NCI-H2196 treated with DMSO at 0.1 percent for 48 hours (cell line): ENCODE measurements around the gene CAB39.

ENCODE experiments used
- DNase-seq: peaks from one replicate; lab custom pipeline; 2025; ENCODE audit not compliant: unreplicated experiment; lab: John Stamatoyannopoulos, UW

CAB39 gene

DNA sequence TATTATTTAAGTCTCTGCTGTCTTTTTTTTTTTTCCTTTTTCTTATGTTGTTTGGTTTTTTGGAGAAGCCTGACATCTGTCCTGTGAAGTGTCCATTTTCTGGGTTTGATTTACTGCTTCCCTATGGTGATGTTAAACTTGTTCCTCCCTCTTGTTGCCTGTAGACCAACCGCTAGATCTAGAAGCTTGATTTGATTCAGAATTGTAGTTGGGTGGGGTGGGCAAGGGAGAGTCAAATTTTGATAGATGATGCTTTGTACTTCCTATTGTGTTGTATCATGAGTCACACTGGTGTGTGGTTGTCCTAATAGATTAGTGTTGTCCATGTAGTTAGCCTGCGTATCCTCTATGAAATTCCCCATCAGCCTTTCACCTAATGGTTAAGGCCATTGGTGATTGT lies 35.4 kb downstream of the CAB39 start:
- DNase-seq = no peak

GRCh38 chr2:230749111-230749510 lies 36.5 kb downstream of the CAB39 start:
- no peak for DNase-seq

DNA sequence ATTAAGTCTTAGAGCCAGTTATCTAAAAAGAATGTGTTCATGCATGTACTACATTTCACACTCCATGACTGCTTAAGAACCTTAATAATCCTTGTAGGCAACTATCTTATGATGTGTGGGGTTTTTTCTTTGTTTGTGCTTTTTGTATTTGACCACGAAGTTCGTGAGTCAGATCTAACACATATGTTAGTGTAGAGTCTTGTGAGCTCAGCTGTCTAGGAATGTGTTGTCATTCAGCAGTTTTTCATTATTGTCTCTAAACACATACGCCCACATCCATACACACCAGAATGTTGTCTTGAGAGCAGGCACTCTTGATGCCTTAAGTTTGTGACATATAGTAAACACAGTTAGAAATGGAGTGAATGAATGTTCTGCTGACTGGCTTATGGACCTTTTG lies 38.4 kb downstream of the CAB39 start:
- no peak for DNase-seq

- no peak for DNase-seq
Observed at GRCh38 chr2:230754200-230754599, 41.6 kb downstream of the CAB39 start.

- DNase-seq = no peak
Observed at GRCh38 chr2:230757476-230757875, 44.8 kb downstream of the CAB39 start.

- DNase-seq = no peak
Observed at GRCh38 chr2:230758566-230759480, 46.2 kb downstream of the CAB39 start.

DNA sequence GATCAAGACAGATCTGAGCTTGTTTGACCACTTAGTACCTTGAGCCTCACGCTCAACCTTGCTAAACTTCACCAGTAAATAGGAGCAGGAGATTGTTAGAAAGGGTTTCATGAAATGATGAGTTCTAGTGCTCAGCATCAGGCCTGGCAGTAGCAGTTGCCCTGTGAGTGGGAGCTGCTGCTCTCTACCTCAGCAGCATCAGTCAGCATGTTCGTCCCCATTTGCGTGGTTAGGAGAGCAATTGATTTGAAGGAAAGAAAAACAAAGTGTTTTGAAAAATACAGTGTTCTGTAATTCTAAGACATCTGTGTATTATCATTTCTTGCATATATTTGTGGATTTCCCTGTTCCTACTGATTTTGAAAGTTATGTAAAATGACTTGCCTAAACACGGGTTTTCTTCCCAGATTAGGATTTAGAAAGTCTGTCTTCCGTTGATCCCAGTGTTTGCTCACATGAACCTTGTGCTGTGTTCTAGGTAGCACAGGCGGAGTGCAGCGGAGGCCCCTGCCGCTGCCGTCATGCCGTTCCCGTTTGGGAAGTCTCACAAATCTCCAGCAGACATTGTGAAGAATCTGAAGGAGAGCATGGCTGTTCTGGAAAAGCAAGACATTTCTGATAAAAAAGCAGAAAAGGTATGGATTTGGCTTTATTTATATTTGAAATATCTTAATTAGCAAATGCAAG lies 47.0 kb downstream of the CAB39 start:
- no peak for DNase-seq

- DNase-seq = no peak
Observed at GRCh38 chr2:230761704-230762103, 49.1 kb downstream of the CAB39 start.

DNA sequence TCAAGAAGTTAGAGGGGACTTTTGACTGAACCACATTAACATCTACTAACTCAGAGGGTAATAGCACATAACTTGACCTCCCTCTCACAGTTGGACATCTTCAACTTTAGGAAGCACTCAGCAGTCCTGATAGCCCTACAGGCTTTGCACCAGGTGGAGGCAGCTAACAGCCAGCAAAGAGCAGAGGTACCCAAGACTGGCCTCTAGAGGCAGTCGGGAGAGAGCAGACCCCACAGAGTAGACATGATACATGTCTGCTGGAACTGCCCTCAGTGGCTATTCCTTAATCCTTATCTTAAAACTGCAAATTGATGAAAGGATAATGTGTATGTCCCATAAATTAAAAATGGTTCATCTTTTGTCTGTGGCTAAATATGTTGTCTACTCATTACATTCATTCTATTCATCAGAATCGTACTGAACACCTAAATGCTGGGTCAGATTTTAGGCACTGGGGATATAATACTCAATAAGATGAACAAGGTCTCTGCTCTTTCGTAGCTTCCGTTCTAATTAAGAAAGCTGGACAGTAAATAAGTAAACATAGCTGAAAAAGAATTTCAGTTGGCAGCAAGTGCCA lies 49.8 kb downstream of the CAB39 start:
- no peak for DNase-seq

GRCh38 chr2:230764346-230764745 lies 51.7 kb downstream of the CAB39 start:
- DNase-seq = no peak

GRCh38 chr2:230765611-230766300 lies 53.1 kb downstream of the CAB39 start:
- DNase-seq = no peak

GRCh38 chr2:230767862-230768388 lies 55.3 kb downstream of the CAB39 start:
- DNase-seq = no peak

DNA sequence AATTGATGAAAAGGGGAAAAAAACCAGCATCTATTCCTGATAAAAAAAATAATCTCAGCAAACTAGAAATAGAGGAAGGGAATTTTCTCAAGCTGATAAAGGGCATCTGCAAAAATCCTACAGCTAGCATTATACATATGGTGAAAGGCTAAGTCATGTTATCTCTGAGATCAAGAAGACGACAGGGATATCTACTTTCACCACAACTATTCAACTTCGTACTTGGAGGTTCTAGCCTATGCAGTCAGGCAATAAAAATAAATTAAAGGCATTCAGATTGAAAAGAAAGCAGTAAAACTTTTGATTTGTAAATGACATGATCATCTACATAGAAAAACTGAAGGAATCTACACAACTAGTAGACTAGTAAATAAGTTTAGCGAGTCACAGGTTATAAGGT lies 58.2 kb downstream of the CAB39 start:
- DNase-seq = no peak

DNA sequence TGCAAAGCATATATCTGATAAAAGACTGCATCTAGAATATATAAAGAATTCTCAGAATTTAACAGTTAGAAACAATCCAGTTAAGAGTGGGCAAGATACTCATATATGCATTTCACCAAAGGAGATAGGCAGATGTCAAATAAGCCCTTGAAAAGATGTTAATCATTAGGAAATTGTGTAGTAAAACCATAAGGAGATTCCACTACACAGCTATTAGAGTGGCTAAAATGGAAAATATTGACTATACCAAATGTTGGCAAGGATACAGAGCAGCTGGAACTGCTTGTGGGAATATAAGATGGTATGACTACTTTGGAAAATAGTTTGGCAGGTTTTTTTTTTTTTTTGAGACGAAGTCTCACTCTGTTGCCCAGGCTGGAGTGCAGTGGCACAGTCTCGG lies 59.5 kb downstream of the CAB39 start:
- DNase-seq = no peak

DNA sequence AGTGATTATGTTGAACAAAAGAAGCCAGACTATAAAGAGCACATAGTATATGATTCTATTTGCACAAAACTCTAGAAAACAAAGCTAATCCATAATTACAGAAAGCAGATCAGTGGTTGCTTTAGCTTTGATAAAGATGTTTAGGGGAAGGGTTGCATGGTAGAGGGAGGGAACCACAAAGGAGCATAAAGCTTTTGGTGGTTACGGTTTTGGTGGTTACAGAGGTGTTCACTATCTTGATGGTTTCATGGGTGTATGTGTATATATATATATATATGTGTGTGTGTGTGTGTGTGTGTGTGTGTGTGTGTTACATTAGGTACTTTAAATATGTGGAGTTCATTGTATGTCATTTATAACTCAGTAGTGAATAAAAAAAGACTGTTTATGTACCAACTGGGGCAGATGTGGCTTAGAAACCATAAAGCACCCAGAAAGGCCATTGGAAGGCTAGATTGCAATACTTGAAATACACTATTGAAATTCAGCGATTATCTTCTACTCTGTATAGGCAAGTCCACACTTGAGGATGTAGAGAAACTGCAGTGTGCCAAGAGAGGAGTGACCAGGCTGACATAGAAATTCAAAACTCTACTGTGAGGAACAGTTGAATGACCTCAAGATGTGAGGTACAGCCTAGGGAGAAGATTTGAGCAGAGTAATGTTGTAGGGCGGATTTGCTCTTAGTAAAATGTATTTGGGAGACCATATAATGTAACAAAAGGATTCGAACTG lies 60.6 kb downstream of the CAB39 start:
- no peak for DNase-seq

GRCh38 chr2:230774348-230774951 lies 61.8 kb downstream of the CAB39 start:
- DNase-seq = no peak

GRCh38 chr2:230775737-230776136 lies 63.1 kb downstream of the CAB39 start:
- no peak for DNase-seq

- no peak for DNase-seq
Observed at GRCh38 chr2:230777721-230778120, 65.1 kb downstream of the CAB39 start.

DNA sequence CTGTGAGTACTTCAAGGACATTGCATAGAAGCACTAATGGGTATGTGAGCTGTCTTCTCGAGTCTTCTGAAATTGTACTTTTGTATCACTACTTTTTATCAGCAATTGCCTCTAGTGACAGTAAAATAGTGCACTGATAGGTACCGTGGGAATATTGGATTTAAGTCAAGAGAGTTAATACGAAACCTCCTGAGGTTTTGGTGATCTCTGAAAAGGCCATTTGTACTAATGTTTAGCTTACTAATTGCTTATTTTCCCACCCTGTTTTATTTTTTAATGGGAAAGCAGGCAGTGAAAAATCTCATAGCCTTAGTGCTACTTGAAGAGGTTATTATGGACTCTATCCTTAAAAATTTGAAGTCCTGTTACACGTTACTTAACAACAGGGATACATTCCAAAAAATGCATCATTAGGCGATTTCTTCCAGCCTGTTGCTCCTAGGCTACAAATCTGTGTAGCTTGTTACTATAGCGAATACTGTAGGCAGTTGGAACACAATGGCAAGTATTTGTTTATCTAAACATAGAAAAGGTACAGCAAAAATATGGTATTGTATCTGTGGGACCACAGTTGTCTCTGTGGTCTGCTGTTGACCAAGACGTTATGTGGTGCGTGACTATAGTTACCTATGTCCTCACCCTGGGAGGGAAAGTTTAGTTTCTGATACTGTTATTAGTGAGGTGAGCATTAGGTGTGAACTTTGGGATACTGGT lies 65.9 kb downstream of the CAB39 start:
- no peak for DNase-seq
